K562 (cell line): Measurements from ENCODE around the gene ELAVL3. TPM values are rescaled to one million over a fixed set of nuclear protein-coding genes. Genes with fewer than 3 reads are reported as not detected.

Source experiments
- DPF2 ChIP-seq: fragments of 450-650 bp; IDR thresholded peaks from 2 replicates; pipeline ENCODE4 v1.6.1; 2016
- GABPB1 ChIP-seq: sonication (generic); formaldehyde crosslinking; IDR thresholded peaks from 2 replicates; pipeline ENCODE4 v1.8.0; 2022; ENCODE audit warnings: mild to moderate bottlenecking, missing genetic modification reagents
- HCFC1 ChIP-seq: IDR thresholded peaks from 2 replicates; pipeline ENCODE4 v1.6.1; 2012; ENCODE audit warnings: low read depth, low read length, improper control_type of control experiment
- MCM3 ChIP-seq: fragments of 450-650 bp; IDR thresholded peaks from 2 replicates; pipeline ENCODE4 v1.6.1; 2016
- MYBL2 ChIP-seq, 2 experiments: fragments of 450-650 bp in 1 of 2; sonication (generic) in 1 of 2; formaldehyde crosslinking in 1 of 2; IDR thresholded peaks; 2 replicates each; pipeline versions ENCODE4 v1.6.1 to v1.8.1; 2017 to 2022; ENCODE audit warnings: borderline replicate concordance in 1 of 2, inconsistent platforms in 1 of 2, low read depth in 1 of 2, mild to moderate bottlenecking in 1 of 2, missing genetic modification reagents in 1 of 2, moderate library complexity in 1 of 2
- NR2C1 ChIP-seq, 2 experiments: fragments of 450-650 bp; IDR thresholded peaks; 2 replicates each; pipeline ENCODE4 v1.6.1; 2017; ENCODE audit warnings: mild to moderate bottlenecking in 2 of 2, antibody characterized with exemption in 1 of 2, inconsistent platforms in 1 of 2, missing compliant biosample characterization in 1 of 2, missing genetic modification characterization in 1 of 2
- PHTF2 ChIP-seq: fragments of 250-450 bp; sonication (Bioruptor Pico); IDR thresholded peaks from 2 replicates; pipeline ENCODE4 v1.5.0; 2021; ENCODE audit warnings: mild to moderate bottlenecking
- RB1 ChIP-seq: fragments of 450-650 bp; IDR thresholded peaks from 2 replicates; pipeline ENCODE4 v1.6.1; 2017; ENCODE audit warnings: low read depth, mild to moderate bottlenecking
- TARDBP ChIP-seq: fragments of 450-650 bp; IDR thresholded peaks from 2 replicates; pipeline ENCODE4 v1.6.1; 2016
- TEAD1 ChIP-seq, 2 experiments: fragments of 450-650 bp in 1 of 2; sonication (generic) in 1 of 2; formaldehyde crosslinking; IDR thresholded peaks; 2 replicates each; pipeline versions ENCODE4 v1.4.0 to v1.8.0; 2020 to 2022; ENCODE audit warnings: mild to moderate bottlenecking in 2 of 2, missing genetic modification reagents in 1 of 2
- polyA plus RNA-seq, 8 experiments: library from polyadenylated mRNA; depleted of rRNA in 4 of 8; stranded (reverse) in 5 of 8; unstranded in 3 of 8; fragments of >200 nt; fragmentation: Nextera tagmentation in 2 of 8; fragmentation: Illumina TruSeq in 1 of 8; extraction: Ambion mirVana in 2 of 8; extraction: Trizol in 1 of 8; gene quantifications; 2 replicates each; pipeline versions ENCODE4 v1.2.1 to v1.2.3, GENCODE V29; 2011 to 2014; ENCODE audit warnings: inconsistent platforms in 1 of 8, missing spikeins in 1 of 8
- total RNA-seq, 7 experiments: library from RNA; depleted of rRNA in 6 of 7; stranded (reverse); fragments of >200 nt in 6 of 7; fragmentation: Illumina TruSeq in 2 of 7; extraction: Trizol in 2 of 7; gene quantifications; 2 replicates each; pipeline versions ENCODE4 v1.2.1 to v1.2.3, GENCODE V29; 2011 to 2021; ENCODE audit warnings: low replicate concordance in 1 of 7
- TF ChIP-seq, protein P1 (sequence below): fragments of 450-650 bp; IDR thresholded peaks from 2 replicates; pipeline ENCODE4 v1.6.1; 2016; ENCODE audit warnings: low read depth
- TF ChIP-seq, protein P2 (sequence below): sonication (generic); formaldehyde crosslinking; IDR thresholded peaks from 2 replicates; pipeline ENCODE4 v1.8.1; 2023; ENCODE audit warnings: mild to moderate bottlenecking, missing genetic modification reagents
- TF ChIP-seq, protein P3 (sequence below), 2 experiments: fragments of 450-650 bp; IDR thresholded peaks; 2 replicates each; pipeline ENCODE4 v1.6.1; 2018; ENCODE audit warnings: mild to moderate bottlenecking in 2 of 2, low read depth in 1 of 2; ENCODE audit not compliant: partially characterized antibody in 2 of 2

Gene ELAVL3
- total and polyA plus RNA-seq, 9 of the 15 experiments (the other 6 are each of a cell fraction or from before 2014, with no cell fraction given) = not detected

DNA sequence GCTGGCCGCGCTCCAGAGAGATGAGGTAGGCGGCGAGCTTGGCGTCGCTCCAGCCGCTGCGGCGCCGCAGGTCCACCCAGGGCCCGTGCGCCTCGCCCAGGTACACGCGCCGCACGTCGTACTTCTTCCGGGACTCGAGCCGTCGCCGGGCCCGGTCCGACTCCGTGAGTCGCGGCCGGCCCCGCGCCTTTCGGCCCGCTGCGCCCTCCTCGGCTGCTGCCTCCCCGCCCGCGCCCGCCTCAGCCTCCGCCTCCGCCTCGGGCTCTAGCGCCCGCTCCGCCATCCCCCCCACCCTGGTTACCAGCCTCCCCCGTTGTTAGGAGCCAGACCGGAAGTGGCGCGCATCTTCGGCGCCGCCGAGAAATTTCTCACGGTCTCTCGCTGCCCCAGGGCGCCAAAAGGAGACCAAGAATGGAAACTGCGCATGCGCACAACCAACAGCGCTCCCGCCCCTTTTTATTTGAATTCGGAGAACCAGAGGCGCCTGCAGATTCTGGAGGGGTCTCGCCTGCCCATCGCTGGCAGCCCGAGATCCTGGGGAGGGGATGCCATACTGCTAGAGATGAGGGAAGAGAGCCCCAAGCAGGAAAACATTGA is 24.8 kb upstream of the ELAVL3 start, which contains the start of gene ZNF653 (continued):
- TF ChIP-seq, protein P1, sequence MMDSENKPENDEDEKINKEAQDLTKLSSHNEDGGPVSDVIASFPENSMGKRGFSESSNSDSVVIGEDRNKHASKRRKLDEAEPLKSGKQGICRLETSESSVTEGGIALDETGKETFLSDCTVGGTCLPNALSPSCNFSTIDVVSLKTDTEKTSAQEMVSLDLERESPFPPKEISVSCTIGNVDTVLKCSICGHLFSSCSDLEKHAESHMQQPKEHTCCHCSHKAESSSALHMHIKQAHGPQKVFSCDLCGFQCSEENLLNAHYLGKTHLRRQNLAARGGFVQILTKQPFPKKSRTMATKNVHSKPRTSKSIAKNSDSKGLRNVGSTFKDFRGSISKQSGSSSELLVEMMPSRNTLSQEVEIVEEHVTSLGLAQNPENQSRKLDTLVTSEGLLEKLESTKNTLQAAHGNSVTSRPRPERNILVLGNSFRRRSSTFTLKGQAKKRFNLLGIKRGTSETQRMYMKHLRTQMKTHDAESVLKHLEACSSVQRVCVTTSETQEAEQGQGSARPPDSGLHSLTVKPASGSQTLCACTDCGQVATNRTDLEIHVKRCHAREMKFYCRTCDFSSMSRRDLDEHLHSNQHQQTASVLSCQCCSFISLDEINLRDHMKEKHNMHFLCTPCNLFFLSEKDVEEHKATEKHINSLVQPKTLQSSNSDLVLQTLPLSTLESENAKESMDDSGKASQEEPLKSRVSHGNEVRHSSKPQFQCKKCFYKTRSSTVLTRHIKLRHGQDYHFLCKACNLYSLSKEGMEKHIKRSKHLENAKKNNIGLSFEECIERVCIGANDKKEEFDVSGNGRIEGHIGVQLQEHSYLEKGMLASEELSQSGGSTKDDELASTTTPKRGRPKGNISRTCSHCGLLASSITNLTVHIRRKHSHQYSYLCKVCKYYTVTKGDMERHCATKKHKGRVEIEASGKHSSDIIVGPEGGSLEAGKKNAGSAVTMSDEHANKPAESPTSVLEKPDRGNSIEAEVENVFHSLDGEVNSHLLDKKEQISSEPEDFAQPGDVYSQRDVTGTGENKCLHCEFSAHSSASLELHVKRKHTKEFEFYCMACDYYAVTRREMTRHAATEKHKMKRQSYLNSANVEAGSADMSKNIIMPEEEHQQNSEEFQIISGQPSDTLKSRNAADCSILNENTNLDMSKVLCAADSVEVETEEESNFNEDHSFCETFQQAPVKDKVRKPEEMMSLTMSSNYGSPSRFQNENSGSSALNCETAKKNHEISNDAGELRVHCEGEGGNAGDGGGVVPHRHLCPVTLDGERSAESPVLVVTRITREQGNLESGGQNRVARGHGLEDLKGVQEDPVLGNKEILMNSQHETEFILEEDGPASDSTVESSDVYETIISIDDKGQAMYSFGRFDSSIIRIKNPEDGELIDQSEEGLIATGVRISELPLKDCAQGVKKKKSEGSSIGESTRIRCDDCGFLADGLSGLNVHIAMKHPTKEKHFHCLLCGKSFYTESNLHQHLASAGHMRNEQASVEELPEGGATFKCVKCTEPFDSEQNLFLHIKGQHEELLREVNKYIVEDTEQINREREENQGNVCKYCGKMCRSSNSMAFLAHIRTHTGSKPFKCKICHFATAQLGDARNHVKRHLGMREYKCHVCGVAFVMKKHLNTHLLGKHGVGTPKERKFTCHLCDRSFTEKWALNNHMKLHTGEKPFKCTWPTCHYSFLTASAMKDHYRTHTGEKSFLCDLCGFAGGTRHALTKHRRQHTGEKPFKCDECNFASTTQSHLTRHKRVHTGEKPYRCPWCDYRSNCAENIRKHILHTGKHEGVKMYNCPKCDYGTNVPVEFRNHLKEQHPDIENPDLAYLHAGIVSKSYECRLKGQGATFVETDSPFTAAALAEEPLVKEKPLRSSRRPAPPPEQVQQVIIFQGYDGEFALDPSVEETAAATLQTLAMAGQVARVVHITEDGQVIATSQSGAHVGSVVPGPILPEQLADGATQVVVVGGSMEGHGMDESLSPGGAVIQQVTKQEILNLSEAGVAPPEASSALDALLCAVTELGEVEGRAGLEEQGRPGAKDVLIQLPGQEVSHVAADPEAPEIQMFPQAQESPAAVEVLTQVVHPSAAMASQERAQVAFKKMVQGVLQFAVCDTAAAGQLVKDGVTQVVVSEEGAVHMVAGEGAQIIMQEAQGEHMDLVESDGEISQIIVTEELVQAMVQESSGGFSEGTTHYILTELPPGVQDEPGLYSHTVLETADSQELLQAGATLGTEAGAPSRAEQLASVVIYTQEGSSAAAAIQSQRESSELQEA = no peak
- TF ChIP-seq MCM3 (no peak), RB1 (peak; percentile 56), MYBL2 (IDR thresholded peaks at IDR 0.05; ENCODE audit: low read depth) (peak; percentile 29; the same call in 1 of the 2 replicates), MYBL2 (CRISPR knock-in tag; IDR thresholded peaks at IDR 0.05; ENCODE audit: borderline replicate concordance) (no peak), NR2C1 (IDR thresholded peaks at IDR 0.05) (peak; percentile 51; the same call in 1 of the 2 replicates), NR2C1 (tag; IDR thresholded peaks at IDR 0.05) (peak; percentile 31; the same call in 1 of the 2 replicates), GABPB1 (CRISPR knock-in tag) (peak; percentile 98), HCFC1 (peak; percentile 91), DPF2 (no peak), PHTF2 (CRISPR knock-in tag) (no peak), TARDBP (no peak), TEAD1 (CRISPR knock-in tag; IDR thresholded peaks at IDR 0.05) (peak in 1 of 2 experiments; percentile 29; a peak in 1 of 4 replicates)
- TF ChIP-seq, protein P2, sequence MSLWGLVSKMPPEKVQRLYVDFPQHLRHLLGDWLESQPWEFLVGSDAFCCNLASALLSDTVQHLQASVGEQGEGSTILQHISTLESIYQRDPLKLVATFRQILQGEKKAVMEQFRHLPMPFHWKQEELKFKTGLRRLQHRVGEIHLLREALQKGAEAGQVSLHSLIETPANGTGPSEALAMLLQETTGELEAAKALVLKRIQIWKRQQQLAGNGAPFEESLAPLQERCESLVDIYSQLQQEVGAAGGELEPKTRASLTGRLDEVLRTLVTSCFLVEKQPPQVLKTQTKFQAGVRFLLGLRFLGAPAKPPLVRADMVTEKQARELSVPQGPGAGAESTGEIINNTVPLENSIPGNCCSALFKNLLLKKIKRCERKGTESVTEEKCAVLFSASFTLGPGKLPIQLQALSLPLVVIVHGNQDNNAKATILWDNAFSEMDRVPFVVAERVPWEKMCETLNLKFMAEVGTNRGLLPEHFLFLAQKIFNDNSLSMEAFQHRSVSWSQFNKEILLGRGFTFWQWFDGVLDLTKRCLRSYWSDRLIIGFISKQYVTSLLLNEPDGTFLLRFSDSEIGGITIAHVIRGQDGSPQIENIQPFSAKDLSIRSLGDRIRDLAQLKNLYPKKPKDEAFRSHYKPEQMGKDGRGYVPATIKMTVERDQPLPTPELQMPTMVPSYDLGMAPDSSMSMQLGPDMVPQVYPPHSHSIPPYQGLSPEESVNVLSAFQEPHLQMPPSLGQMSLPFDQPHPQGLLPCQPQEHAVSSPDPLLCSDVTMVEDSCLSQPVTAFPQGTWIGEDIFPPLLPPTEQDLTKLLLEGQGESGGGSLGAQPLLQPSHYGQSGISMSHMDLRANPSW (CRISPR knock-in tag) = no peak
- TF ChIP-seq, protein P3, sequence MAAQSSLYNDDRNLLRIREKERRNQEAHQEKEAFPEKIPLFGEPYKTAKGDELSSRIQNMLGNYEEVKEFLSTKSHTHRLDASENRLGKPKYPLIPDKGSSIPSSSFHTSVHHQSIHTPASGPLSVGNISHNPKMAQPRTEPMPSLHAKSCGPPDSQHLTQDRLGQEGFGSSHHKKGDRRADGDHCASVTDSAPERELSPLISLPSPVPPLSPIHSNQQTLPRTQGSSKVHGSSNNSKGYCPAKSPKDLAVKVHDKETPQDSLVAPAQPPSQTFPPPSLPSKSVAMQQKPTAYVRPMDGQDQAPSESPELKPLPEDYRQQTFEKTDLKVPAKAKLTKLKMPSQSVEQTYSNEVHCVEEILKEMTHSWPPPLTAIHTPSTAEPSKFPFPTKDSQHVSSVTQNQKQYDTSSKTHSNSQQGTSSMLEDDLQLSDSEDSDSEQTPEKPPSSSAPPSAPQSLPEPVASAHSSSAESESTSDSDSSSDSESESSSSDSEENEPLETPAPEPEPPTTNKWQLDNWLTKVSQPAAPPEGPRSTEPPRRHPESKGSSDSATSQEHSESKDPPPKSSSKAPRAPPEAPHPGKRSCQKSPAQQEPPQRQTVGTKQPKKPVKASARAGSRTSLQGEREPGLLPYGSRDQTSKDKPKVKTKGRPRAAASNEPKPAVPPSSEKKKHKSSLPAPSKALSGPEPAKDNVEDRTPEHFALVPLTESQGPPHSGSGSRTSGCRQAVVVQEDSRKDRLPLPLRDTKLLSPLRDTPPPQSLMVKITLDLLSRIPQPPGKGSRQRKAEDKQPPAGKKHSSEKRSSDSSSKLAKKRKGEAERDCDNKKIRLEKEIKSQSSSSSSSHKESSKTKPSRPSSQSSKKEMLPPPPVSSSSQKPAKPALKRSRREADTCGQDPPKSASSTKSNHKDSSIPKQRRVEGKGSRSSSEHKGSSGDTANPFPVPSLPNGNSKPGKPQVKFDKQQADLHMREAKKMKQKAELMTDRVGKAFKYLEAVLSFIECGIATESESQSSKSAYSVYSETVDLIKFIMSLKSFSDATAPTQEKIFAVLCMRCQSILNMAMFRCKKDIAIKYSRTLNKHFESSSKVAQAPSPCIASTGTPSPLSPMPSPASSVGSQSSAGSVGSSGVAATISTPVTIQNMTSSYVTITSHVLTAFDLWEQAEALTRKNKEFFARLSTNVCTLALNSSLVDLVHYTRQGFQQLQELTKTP (IDR thresholded peaks at IDR 0.05; ENCODE audit: low read depth in 1 of 2, partially characterized antibody in 2 of 2) = peak in 1 of 2 experiments; percentile 99
